Stomach (tissue), 9 donors: Measurements from ENCODE around the gene C4BPA. TPM values are rescaled to one million over a fixed set of nuclear protein-coding genes. Genes with fewer than 3 reads are reported as not detected.
A peak's percentile ranks its signal among the peaks of the same experiment; 100 is the strongest.

Experiments used
- DNase-seq, 2 donors: peaks; one replicate each; pipeline versions ENCODE4 v3.0.0 to v3.0.0-alpha.2; 2013 to 2019
- H3K27ac ChIP-seq, 5 donors: fragments of 200-600 bp in 4 of 5; sonication (generic) in 4 of 5; one replicate each; pipeline ENCODE4 v1.5.1; 2013 to 2019; ENCODE audit warnings: mild to moderate bottlenecking in 1 of 5, moderate library complexity in 1 of 5
- H3K27me3 ChIP-seq, 3 donors: fragments of 200-600 bp; sonication (generic); one replicate each; pipeline ENCODE4 v1.5.1; 2017 to 2019; ENCODE audit warnings: mixed run types in 1 of 3
- H3K36me3 ChIP-seq, 4 donors: fragments of 200-600 bp; sonication (generic); 1 replicate in 3 of 4; 2 replicates in 1 of 4; pipeline ENCODE4 v1.5.1; 2016 to 2019
- H3K4me1 ChIP-seq, 4 donors: fragments of 200-600 bp; sonication (generic); one replicate each; pipeline ENCODE4 v1.5.1; 2016 to 2019
- H3K4me3 ChIP-seq, 4 donors: fragments of 200-600 bp; sonication (generic) in 3 of 4; one replicate each; pipeline ENCODE4 v1.5.1; 2016 to 2019; ENCODE audit warnings: mild to moderate bottlenecking in 1 of 4
- H3K9me3 ChIP-seq, 4 donors: fragments of 200-600 bp; sonication (generic); one replicate each; pipeline ENCODE4 v1.5.1; 2016 to 2019
- CTCF ChIP-seq, 7 experiments: fragments of 450-650 bp in 4 of 7; fragments of 200-600 bp in 3 of 7; sonication (generic) in 3 of 7; IDR thresholded peaks; one replicate each; pipeline ENCODE4 v1.5.1; 2016 to 2019; ENCODE audit warnings: antibody characterized with exemption in 7 of 7, control low read depth in 2 of 7, mild to moderate bottlenecking in 1 of 7
- EP300 ChIP-seq: sonication (generic); formaldehyde crosslinking; IDR thresholded peaks from one replicate; pipeline ENCODE4 v1.6.1; 2017; ENCODE audit warnings: antibody characterized with exemption
- POLR2A ChIP-seq, 4 donors: fragments of 450-650 bp; IDR thresholded peaks; one replicate each; pipeline ENCODE4 v1.6.1; 2016; ENCODE audit warnings: antibody characterized with exemption in 4 of 4, control low read depth in 2 of 4, mild to moderate bottlenecking in 1 of 4, moderate library complexity in 1 of 4
- POLR2AphosphoS5 ChIP-seq, 3 donors: sonication (generic); formaldehyde crosslinking; IDR thresholded peaks; one replicate each; pipeline ENCODE4 v1.6.1; 2016; ENCODE audit warnings: antibody characterized with exemption in 3 of 3
- WGBS, 5 donors: extraction: QIAGEN DNeasy Blood & Tissue Kit in 3 of 5; methylation state at CpG; one replicate each; pipeline versions ENCODE4 v1.1.5 to v1.1.7; 2013 to 2018; 5-methylcytosine and 5-hydroxymethylcytosine counted together
- intact Hi-C: fragments of 100-400 bp; cut with DNase I; formaldehyde crosslinking; loops from one replicate; pipeline ENCODE4 v1.15.1; 2023; ENCODE audit warnings: low total_unique reads
- polyA plus RNA-seq, 3 donors: library from polyadenylated mRNA; stranded (reverse); fragments of 200-250 nt; gene quantifications; one replicate each; pipeline ENCODE4 v1.2.3, GENCODE V29; 2013
- total RNA-seq, 5 donors: library from RNA; depleted of rRNA; stranded (reverse); fragments of >200 nt; gene quantifications; one replicate each; pipeline versions ENCODE4 v1.1.0 to v1.2.3, GENCODE V29; 2014 to 2016
- donor health status: healthy with polysubstance abuse.
- donor health status: Bipolar disorder and iron deficiency.
- donor health status: healthy.

C4BPA gene
- total and polyA plus RNA-seq, 8 donors = 1.2 to 24.6 (median 2.5) TPM; not detected in 5

DNA sequence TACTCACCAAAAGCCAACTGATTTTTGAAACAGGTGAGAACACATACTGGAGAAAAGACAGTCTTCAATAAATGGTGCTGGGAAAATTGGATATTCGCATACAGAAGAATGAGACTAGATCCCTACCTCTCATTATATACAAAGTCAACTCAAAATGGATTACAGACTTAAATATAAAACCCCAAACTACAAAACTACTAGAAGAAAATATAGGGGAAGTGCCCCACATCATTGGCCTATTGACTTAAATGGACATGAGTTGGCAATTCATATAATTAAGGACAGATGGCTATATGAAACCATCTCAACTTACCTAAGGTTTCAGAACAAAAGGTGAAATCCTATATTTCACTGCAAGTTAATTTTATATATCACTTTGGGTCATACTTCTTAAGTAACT, 60.1 kb downstream of the C4BPA start:
- Histone ChIP-seq H3K27ac (no peak overlapping the region), H3K36me3 (no peaks in the 10 kb centered on the region), H3K4me1 (no peaks in the 10 kb centered on the region), H3K4me3 (no peak overlapping the region), H3K27me3 (no peaks in the 10 kb centered on the region), H3K9me3 (peaks cover 0 to 3% (median 0%) of the 10 kb centered on the region in 4 donors)
- no peak for DNase-seq
- no peak for TF ChIP-seq POLR2A (IDR thresholded peaks at IDR 0.05)
- 94 to 100% (median 98%) methylated on average over 1 of the region's 1 CpG for WGBS, 5 donors
- intact Hi-C loops = no loop called here

GRCh38 chr1:207172321-207172720, 68.3 kb downstream of the C4BPA start:
- no peak for DNase-seq
- no peaks in the 10 kb centered on the region for H3K36me3 ChIP-seq
- intact Hi-C loops = no loop called here
- H3K27ac ChIP-seq = peak overlapping the region in 1 of 5 donors; percentile 58
- TF ChIP-seq POLR2A (IDR thresholded peaks at IDR 0.05) = no peak
- no peak for TF ChIP-seq POLR2AphosphoS5 (IDR thresholded peaks at IDR 0.05)
- TF ChIP-seq EP300 = no peak
- TF ChIP-seq CTCF (IDR thresholded peaks at IDR 0.05) = no peak
- no peaks in the 10 kb centered on the region for H3K9me3 ChIP-seq
- no peaks in the 10 kb centered on the region for H3K4me1 ChIP-seq
- no peak overlapping the region for H3K4me3 ChIP-seq
- 53 to 68% (median 59%) methylated on average over 2 of the region's 2 CpGs for WGBS, 5 donors
- no peaks in the 10 kb centered on the region for H3K27me3 ChIP-seq

DNA sequence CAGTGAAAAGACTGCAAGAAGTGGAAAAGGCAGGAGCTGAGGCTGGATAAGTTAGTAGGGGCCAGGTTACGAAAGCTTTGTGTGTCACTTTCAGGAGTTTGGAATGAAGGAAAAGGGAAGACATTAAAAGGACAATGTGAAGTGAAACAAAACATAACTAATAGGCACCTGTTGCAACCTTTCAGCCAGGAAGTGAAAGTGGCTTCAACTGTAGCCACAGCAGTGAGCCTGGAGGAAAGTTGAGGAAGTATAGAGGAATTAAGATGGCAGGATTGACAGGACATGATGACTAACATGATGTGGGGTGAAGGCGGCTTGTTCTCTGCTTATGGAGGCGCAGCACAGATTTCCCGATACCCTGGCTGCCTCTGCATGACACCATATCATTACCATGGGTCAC, 68.9 kb downstream of the C4BPA start:
- TF ChIP-seq EP300 (no peak), POLR2AphosphoS5 (IDR thresholded peaks at IDR 0.05) (no peak), CTCF (IDR thresholded peaks at IDR 0.05) (no peak), POLR2A (IDR thresholded peaks at IDR 0.05) (no peak)

DNA sequence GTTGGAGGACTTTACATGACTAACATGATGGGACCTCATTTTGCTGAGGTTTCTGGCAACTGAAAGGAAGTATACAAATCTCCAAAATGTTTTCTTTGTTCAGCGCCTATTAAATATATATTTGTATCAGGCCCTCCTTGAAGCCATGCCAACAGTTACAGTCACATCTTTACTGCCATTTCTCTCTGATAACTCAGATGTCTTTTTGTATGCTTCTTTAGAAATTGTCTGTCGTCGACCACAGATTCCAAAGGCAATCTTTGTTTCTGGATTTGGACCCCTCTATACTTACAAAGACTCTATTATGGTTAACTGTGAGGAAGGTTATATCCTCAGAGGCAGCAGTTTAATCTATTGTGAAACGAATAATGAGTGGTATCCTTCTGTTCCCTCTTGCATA, 69.4 kb downstream of the C4BPA start:
- Histone ChIP-seq H3K36me3 (no peaks in the 10 kb centered on the region), H3K4me3 (no peak overlapping the region), H3K27ac (no peak overlapping the region), H3K4me1 (no peaks in the 10 kb centered on the region), H3K27me3 (no peaks in the 10 kb centered on the region), H3K9me3 (no peaks in the 10 kb centered on the region)
- intact Hi-C loops = no loop called here
- WGBS, 5 donors = 89 to 94% (median 91%) methylated on average over 4 of the region's 4 CpGs
- no peak for TF ChIP-seq EP300
- no peak for TF ChIP-seq POLR2A (IDR thresholded peaks at IDR 0.05)
- TF ChIP-seq POLR2AphosphoS5 (IDR thresholded peaks at IDR 0.05) = no peak
- DNase-seq = no peak

More for the DNA sequence above, 68.9 kb downstream of the C4BPA start:
- Histone ChIP-seq H3K9me3 (no peaks in the 10 kb centered on the region), H3K27me3 (no peaks in the 10 kb centered on the region), H3K27ac (peak overlapping the region in 1 of 5 donors; percentile 58), H3K4me3 (no peak overlapping the region), H3K36me3 (no peaks in the 10 kb centered on the region), H3K4me1 (no peaks in the 10 kb centered on the region)
- intact Hi-C loops = no loop called here
- 84 to 96% (median 93%) methylated on average over 4 of the region's 4 CpGs for WGBS, 5 donors
- peak in 1 of 2 donors; percentile 24 for DNase-seq

DNA sequence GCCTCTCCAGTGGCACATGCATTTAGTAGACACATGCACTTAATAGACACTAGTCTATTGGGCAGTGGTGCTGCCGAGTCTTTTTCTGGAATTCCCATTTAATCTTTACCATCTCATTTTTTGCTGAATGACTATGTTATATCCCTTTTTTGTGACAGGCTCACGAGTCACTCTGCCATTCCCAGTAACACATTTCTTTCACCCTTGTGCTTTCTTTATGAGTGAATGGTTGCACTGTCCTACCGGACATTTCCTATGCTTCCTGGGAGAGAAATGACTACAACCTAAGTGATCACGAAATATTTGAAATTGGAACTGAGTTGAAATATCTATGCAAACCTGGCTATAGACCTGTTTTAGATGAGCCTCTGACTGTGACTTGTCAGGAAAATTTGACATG, 70.9 kb downstream of the C4BPA start:
- H3K27me3 ChIP-seq = no peaks in the 10 kb centered on the region
- H3K4me3 ChIP-seq = no peak overlapping the region
- H3K27ac ChIP-seq = no peak overlapping the region
- no peak for DNase-seq
- intact Hi-C loops = no loop called here
- no peaks in the 10 kb centered on the region for H3K4me1 ChIP-seq
- no peaks in the 10 kb centered on the region for H3K9me3 ChIP-seq
- TF ChIP-seq POLR2A (IDR thresholded peaks at IDR 0.05) (no peak), POLR2AphosphoS5 (IDR thresholded peaks at IDR 0.05) (no peak), CTCF (IDR thresholded peaks at IDR 0.05) (no peak), EP300 (no peak)
- WGBS, 5 donors = 85 to 95% (median 93%) methylated on average over 4 of the region's 4 CpGs
- no peaks in the 10 kb centered on the region for H3K36me3 ChIP-seq
